Stimulated activated CD4-positive, alpha-beta T cell treated with anti-CD3 and anti-CD28 coated beads, Interleukin-12 subunit alpha, Interleukin-12 subunit beta, amount 100 ng/mL, for 24 hours (primary cell): ENCODE data around the gene XRCC1.
"Not testable (repeated sequence)": the region's sequence is repeated elsewhere in the genome, so short reads cannot be mapped to it uniquely, and the experiment has no call there.

Source experiments
- DNase-seq, 2 experiments: peaks; one replicate each; pipeline ENCODE4 v3.0.0-alpha.2; 2020; ENCODE audit warnings: low read depth in 2 of 2

The XRCC1 gene

DNA sequence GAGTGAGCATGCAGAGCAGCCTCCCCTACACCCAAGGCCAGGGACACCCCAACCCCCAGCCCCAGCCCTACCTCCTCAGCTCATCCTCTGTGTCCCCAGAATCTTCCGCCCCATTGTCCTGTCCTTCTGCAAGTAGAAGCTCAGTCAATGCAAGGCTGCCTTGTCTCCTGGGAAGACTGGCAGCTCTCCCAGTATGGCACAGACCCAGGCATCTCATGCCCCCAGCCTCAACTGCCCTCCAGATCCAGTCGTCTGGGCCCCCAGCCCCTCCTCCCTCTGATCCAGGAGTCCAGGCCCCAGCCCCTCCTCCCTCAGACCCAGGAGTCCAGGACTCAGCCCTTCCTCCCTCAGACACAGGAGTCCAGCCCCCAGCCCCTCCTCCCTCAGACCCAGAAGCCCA, 29.3 kb downstream of the XRCC1 start:
- no peak for DNase-seq

DNA sequence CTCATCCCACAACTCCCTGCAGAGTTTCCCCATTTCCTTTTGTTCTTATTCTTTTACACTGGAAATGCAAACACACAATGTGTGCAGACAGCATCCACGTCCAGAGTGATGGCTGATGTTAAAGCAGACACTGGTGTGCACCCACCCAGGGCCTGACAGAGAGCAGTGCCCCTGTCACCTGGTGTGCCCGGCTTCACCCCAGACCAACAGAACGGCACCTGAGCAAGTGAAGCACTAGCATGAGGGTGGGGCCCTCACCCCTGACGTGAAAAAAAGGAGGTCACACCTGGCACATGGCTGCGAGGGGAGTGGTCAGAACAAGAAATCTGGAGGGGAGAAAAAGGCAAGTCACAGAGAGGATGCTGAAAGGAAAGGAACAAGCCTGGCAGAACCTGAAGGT, 30.1 kb downstream of the XRCC1 start:
- no peak for DNase-seq

- no peak for DNase-seq
Observed at GRCh38 chr19:43544077-43544476, 31.2 kb downstream of the XRCC1 start.

GRCh38 chr19:43541920-43542650, 33.2 kb downstream of the XRCC1 start:
- DNase-seq = no peak

DNA sequence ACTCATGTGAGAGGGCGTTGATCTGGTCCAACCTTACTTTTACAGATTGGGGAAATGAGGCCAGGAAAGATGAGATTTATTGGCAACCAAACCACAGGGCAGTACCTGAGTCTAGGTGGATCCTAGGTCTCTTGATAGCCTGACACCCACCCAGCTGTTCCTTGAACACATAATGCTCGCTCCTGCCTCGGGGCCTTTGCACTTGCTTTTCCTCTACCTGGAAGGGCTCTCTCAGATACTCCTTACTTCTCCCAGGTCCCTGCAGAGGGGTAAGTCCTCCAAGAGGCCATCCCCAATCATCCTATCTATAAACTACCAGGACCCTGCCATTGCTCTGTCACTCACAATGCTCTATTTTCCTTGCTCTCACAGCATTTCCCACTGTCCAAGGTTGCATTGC, 34.9 kb downstream of the XRCC1 start:
- no peak for DNase-seq

DNA sequence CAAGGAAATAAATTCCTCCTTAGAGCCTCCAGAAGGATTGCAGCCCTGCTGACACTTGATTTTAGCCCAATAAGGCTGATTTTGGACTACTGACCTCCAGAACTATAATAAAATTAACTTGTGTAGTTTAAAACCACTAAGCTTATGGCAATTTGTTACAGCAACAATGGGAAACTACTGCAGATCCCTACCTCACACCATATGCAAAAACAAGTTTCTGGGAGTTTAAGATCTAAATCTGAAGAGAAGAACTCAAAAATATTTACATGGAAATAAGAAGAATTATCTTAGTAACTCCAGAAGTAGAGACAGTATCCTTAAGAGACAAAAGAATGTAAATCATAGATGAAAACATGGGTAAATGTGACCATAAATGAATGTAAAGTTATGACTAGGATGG, 36.4 kb downstream of the XRCC1 start:
- DNase-seq = no peak

DNA sequence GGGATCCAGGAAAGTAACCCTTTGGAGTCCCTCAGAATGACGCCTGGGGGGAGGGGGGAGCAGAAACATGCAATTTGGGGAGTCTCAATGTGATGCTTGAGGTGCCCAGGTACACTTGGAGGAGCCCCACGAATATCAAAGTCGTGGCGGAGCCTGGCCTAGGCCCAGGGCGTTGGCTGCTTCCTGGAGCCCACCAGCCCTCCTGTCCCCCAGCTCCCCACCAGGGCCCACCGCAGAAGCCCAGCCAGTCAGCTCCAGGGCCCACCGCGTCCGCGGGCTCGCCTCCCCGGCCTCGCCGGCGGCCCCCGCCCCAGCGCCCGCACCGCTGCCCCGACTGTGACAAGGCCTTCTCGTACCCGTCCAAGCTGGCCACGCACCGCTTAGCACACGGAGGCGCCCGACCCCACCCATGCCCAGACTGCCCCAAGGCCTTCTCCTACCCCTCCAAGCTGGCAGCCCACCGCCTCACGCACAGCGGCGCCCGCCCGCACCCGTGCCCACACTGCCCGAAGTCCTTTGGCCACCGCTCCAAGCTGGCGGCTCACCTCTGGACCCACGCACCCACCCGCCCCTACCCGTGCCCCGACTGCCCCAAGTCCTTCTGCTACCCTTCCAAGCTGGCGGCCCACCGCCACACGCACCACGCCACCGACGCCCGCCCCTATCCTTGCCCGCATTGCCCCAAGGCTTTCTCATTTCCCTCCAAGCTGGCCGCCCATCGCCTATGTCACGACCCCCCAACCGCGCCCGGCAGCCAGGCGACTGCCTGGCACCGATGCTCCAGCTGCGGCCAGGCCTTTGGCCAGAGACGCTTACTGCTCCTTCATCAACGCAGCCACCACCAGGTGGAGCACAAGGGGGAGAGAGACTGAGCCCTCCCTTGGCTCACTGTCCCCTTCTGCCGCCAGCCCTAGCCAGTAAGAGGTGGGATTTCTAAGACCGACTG, 40.2 kb downstream of the XRCC1 start:
- DNase-seq = no peak

DNA sequence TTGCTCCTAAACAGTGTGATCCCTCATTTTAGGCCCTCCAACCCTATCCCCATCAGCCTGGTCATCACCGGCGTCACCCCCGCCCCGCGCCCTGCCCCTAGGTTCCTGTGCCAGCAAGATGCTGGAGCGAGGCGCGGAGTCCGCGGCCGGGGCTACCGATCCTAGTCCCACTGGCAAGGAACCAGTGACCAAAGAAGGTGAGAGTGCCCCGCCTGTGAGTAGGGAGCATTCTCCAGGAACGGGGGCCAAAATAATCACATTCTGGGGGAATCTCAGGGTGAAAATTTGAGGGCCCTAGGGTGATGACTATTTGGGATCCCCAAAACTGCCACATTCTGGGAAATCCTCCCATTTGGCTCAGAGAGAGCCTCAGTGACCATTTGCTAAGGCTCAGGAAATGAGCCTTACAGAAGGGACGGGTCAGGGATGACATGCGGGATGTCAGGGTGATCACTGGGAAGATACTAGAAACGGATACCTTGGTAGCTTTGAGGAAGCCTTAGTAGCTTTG, 41.0 kb downstream of the XRCC1 start:
- DNase-seq = no peak

DNA sequence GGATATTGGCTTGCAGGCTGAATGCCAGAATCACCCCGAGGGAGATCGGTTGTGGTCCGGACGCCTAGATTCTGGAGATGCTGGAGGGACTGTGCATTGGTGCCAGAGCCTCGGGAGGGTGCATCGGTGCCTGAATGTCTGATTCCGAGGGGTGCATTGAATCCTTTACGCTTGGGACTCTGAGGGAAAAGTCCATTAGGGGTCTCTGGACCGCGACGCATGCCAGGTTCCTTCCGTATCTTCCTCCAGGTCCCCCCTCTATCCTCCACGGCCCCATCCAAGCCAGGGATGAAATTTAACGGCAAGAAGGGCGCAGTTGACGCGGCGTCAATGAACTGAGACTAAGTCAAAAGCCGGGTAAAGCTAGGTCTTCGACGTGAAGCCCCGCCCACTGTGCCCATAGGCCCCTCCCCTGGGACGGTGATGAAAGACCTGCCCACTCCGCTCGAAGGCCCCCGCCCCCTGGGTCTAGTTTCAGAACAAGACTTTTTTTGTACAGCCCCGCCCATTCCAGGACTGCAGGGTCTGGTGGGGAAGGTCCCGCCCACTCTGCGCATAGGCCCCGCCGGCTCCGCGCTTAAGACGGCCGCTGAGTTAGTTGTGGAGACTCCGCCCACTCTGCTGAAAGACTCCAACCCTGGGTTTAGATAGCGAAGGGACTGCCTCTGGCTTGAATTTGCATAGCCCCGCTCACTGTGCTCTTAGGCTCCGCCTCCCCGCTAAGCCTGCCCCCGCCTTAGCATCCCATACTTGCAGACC, 41.6 kb downstream of the XRCC1 start:
- peak; percentile 75 to 94 for DNase-seq

DNA sequence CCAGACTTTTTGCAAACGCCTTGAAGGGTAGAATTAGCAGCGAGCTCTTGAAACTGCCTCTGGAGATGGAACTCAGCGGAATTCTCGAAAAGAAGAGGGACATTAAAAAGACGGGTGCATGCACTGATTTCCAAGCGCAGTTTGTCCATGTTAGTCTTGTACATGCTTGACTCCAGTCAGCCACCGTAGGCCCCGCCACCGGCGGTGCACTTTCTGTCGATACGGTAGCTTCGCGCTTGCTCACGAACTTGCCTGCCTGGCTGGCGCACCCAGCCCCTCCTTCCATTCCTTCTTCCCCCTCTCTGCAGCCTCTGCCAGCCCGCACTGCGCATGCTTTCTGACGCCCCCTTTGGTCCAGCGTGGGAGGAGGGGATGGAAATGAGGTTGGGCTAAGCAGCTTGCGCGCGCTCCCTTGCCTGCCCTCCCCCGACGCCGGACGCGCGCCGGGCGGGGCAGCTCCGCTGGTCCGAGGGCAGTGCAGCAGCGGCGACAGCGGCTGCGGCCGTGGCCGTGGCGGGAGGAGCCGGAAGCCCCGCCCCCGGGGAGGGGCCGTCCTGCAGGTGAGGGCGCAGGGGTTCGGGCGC, 42.3 kb downstream of the XRCC1 start, which contains the start of gene ZNF575:
Gene ZNF575 (plus strand): TSS at position 227 of the 584 bp plus-strand sequence. CDS start 1,235 bp downstream, outside the sequence.
- peak; percentile 78 to 85 for DNase-seq

- no peak for DNase-seq
Observed at GRCh38 chr19:43532571-43532961, 42.8 kb downstream of the XRCC1 start.

DNA sequence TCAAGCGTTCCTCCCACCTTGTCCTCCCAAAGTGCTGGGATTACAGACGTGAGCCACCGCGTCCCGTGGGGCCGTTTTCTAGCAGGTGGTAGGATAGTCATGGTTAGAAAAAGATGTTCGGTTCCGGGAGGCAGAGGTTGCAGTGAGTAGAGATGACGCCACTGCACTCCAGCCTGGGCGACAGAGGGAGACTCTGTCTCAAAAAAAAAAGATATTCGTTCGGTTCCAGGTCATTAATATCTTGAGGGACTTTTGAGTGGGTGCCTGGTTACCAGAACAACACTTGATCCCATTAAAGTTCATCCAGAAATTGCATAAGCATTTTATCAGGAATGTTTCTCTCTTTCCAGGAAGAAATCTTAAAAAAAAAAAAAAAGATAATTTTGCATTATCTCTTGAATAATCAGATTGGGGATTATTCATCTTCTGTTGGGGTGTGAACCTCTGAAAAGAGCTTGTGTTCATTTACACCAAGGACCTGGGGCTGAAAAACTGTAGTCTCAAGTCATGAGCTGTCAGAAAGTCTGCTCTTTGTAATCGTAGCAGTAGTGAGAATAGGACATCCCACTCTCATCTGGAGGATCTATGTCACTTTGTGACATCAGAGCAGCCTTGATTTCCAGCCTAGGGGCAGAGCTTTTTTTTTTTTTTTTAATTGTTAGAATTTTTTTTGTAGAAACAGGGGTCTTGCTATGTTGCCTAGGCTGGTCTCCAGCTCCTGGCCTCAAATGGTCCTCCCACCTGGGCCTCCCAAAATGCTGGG, 47.3 kb downstream of the XRCC1 start:
- DNase-seq = no peak

DNA sequence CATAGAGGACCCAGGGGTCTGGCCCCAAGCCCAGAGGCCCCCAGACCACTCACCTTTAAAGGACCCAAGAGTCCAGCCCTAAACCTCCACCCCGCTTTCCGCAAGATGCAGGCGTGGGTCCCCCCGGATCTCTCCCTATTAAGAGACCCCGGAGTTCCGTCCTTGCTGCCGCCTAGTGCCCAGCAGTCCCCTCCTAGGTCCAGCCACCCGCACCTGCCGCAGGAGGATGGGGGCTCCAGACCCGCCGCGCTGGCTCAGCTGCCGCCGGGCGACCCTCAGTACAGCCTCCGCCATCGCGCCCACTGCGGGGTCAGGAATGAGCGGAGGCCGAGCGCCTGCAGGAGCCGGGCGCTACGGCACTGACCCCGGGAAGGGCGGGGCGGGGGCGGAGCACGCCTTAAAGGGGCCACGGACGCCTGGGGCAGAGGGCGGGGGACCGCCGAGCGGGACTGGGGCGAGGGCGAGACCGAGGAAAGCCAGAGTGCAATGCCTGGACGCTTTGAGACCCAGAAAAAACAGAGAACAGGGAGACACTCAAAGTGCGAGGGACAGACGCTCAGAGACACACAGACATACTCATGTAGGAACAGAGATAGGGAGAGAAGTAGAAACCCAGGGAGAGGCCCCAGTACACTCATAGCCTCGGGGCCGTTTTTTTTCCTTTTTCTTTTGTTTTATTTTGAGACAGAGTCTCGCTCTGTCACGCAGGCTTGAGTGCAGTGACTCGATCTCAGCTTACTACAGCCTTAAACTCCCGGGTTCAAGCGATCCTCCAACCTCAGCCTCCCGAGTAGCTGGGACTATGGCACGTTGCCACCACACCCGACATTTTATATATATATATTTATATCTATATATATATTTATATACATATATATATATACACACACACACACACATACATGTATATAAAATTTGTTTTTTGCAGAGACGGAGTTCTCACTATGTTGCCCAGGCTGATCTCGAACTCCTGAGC, 48.2 kb downstream of the XRCC1 start, which contains the start of gene ETHE1:
Gene ETHE1 (minus strand): TSS at position 318 of the 976 bp plus-strand sequence. CDS start 24 bp downstream, at position 294.
- peak; percentile 55 to 80 for DNase-seq

DNA sequence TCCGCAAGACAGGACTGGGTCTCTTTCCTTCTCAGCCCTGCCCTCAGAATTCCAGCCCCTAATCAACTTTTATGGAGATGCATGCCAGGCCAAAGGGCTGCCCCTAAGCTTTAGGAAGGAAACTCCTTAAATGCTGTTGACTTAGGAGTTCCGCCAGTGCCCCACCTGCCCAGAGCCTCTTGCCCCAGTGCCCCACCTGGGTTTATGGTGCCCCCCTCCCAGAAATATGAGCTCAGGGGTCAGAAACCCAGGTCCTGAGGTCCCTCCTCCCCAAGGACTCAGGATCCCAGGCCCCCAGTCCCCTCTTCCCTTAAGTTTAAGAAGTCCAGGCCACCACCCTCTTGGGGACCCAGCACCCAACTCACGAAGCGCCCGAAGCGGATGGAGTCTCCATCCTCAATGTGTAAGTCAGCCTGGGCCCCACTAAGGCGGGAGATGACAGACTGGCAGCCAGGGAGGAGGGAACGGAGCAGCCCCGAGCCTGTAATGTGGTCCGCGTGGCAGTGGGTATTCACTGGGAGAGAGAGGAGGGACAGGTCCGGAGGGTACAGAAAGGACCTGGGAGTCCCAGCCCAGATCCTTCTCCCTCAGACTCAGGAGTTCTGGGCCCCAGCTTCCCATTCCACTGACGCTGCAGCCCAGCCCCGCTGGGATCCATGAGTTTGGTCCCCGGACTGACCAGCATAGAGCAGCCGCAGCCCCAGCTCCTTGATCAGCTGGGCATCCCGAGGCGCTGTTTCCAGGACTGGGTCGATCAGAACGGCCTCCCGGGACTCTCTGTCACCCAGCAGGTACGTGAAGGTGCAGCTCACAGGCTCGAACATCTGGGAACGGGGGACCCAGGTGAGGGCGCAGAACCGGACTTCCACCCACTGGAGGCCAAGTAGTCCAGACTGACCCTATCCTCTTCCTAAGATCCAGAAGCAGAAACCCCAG, 49.2 kb downstream of the XRCC1 start:
- DNase-seq = no peak

- DNase-seq = no peak
Observed at GRCh38 chr19:43524922-43525835, 50.1 kb downstream of the XRCC1 start.

- not testable (repeated sequence) for DNase-seq
Observed at GRCh38 chr19:43523696-43524095, 51.6 kb downstream of the XRCC1 start.

GRCh38 chr19:43522929-43523328, 52.4 kb downstream of the XRCC1 start:
- DNase-seq = no peak
